Ecto neural progenitor cell (in vitro differentiated cells): ENCODE results near the gene POGZ.
A peak's percentile ranks its signal among the peaks of the same experiment; 100 is the strongest.

ENCODE experiments used
- DNase-seq: peaks from one replicate; pipeline ENCODE4 v3.0.0-alpha.2; 2018; ENCODE audit warnings: low spot score

The POGZ gene

DNA sequence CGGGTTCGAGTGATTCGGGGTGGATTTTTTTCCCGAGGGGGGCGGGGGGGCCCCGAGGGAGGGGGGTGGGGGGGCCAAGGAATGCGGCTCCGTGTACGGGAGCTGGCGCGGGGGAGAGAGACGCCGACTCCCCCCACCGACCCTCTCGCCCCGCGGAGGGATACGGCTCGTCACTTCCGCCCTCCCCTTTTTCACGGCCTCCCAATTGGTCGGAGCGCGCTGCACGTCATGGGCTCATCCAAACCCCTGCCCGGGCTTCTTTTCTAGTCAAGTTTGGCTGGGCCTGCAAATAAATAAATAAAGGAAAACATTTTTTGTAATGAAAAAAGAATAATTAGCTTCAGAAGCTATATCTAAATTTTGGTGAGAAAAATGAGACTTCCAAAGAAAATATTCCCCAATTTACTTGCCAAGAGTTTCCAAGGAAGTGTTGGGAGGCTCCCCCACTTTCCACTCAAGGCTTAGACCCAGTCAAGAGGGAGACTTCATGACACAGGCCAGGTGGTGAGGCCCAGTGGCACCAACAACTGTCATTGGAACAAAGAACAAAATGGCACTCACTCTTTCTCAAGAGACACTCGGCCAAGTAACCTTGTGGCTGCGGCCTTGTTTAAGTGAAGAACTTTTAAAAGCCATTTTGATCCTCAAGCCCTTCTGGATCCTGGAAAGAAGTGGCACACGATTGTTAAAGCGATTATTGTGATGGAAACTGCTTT is at the start of gene POGZ:
Gene POGZ (minus strand): TSS at position 164 of the 716 bp plus-strand sequence. CDS start 17,290 bp downstream, outside the sequence.
- peak; percentile 95 for DNase-seq

DNA sequence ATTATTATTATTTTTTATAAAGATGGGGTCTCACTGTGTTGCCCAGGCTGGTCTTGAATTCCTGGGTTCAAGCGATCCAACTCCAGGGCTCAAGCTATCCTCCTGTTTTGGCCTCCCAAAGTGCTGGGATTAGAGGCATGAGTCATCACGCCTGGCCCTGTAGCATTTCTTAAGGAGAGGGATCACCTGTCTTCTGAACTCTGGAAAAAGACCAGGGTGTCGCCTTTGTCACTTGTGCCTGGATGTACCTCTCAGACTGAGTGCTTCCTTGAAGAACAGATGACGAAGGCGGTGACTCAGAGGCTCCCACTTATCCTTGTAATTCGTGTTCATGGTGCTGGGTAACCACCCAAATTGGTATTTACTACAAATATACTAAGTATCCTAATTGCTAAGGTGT is 49.5 kb upstream of the POGZ start:
- no peak for DNase-seq

- no peak for DNase-seq
Observed at GRCh38 chr1:151504759-151505158, 45.5 kb upstream of the POGZ start.

- DNase-seq = no peak
Observed at GRCh38 chr1:151504252-151504651, 45.0 kb upstream of the POGZ start.

DNA sequence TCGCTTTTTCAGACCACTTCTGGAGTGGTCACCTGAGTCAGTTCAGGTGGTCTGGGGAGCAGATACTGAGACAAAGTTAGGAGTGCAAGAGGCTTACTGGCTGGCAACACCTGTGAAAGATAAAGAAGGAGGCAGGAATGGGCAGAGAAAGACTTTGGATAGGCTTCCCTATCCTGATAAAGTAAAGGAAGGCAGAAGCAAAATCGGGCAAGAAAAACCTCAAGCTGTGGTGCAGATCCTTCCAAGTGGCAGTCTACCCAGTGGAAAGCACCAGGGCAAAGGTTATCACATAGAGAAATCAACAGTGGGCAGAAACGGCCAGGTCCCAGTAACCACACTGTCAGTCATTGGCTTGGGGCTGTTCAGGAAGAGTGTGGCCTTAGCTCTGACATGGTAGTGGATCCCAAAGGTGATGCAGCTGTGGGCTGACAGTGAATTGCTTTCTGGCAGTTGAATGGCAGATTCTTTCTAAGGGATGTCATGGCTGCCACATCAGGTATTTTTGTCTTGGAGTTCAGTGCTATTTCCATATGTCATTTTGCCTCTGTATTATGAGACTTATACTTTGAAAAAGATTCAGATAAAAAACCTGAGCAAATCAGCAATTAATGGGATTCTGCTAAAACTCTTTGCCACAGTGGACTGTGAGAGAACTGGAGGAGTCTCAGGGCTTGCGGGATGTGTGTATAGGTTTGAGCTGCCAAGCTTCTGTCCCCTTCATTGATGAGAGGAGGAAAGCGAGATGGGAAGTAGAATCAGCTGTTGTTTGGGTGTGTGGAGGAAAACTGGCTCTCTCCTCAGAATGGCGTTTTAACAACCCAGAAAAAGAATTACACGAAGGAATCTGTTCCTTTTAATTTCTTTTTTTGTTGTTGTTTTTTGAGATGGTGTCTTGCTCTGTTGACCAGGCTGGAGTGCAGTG is 43.8 kb upstream of the POGZ start:
- DNase-seq = no peak

- DNase-seq = no peak
Observed at GRCh38 chr1:151502035-151502700, 42.9 kb upstream of the POGZ start.

DNA sequence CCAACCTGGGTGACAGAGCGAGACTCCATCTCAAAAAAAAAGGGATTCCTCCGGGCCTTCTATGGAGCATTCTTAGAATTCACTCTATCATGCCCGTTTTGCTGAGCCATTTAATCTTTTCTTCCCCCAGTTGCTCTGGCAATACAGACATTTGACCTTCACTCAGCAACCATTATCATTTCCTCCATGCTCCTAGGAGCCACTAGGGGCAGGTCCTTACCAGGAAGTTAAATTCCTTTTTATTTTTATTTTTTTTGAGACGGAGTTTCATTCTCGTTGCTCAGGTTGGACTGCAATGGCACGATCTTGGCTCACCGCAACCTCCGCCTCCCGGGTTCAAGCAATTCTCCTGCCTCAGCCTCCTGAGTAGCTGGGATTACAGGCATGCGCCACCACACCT is 42.2 kb upstream of the POGZ start:
- no peak for DNase-seq

DNA sequence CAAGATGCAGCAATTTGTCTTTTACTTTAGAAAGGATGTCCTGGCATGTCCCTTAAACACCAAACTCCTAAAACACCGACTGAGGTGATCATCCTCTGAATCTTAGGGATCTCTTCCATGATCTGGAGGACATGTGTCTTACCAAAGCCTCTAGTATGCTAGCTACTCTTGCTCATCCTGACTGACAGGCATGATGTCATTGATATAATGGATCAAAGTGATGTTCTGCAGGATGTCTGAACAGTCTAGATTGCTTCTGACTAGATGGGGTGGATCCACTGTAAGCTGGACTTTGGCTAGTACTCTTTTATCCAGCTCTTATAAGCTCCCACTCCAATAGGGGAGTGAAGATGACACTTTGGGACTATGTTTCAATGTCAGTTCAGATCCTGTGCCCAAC is 40.6 kb upstream of the POGZ start:
- DNase-seq = no peak

- DNase-seq = no peak
Observed at GRCh38 chr1:151499365-151499764, 40.1 kb upstream of the POGZ start.

DNA sequence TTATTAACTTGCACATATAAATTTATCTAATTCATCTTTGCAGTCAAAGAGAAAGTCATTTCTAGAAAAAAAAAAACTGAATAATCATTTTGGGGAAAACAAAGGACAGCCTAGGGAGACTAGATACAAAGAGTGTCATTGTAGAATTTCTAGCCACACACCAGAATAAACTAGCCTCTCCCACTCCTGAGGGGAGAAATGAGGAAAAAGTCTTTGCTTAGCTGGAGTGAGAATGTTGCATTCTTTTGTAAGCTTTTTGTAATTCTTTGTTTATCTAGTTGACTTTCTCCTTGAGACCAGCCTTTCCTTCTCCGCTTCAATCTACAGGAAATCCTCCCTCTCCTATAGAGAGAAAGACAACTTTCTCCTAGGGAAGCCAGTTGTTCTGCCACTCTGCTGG is 36.0 kb upstream of the POGZ start:
- DNase-seq = no peak

GRCh38 chr1:151494741-151495281 is 35.5 kb upstream of the POGZ start:
- DNase-seq = no peak

GRCh38 chr1:151493042-151493441 is 33.7 kb upstream of the POGZ start:
- no peak for DNase-seq

GRCh38 chr1:151492120-151492519 is 32.8 kb upstream of the POGZ start:
- no peak for DNase-seq

GRCh38 chr1:151491641-151492040 is 32.3 kb upstream of the POGZ start:
- DNase-seq = no peak

GRCh38 chr1:151486557-151486956 is 27.3 kb upstream of the POGZ start:
- DNase-seq = no peak

- DNase-seq = no peak
Observed at GRCh38 chr1:151485685-151486255, 26.5 kb upstream of the POGZ start.

- no peak for DNase-seq
Observed at GRCh38 chr1:151482017-151482416, 22.7 kb upstream of the POGZ start.

GRCh38 chr1:151479462-151479861 is 20.2 kb upstream of the POGZ start:
- DNase-seq = no peak

DNA sequence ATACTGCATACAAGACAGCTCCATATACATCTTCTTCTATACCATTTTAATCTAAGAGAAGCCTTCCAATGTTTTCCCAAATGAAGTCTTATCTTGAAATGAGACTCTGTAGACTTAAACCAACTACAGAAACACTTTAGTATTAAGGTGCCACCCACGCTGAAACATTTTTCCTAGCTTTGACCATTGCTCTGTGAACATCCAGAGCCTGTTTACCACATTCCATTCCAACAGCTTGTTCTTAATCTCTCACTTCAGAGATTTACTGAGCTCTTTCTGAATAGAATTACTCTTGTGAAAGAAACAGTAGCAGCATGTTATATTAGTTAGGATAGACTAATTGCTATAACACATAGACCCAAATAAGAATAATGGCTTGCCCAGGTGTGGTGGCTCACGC is 19.6 kb upstream of the POGZ start:
- no peak for DNase-seq

DNA sequence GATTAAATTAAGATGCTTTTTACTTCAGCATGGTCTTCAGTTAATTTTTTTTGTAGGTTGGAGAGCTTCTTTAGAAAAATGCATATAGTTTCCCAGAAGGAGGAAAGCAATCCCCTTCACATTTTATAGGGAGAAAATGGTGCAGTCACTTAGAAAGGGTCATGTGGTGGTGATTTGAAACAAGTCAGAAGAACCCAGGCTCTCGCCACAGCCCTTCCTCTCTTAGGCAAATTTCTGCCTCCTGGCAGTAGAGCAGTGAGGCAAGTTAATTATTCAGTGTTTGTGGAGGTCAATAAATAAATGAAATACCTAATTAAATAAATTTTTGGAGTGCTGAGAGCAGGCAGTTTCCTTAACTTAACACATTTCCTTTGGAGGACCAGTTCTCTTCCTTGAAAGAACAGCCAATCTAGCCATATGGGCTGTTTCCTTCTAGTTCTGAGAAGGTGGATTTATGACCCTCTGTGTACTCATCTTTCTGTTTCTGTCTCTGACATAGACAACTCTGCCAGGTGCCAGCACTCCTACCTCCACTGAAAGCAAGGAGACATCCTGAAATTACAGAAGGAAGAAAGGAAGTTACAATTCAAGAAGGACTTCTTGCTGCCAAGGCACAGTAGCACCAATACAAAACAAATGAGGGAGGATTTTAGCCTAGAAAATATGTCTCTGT is 19.0 kb upstream of the POGZ start:
- DNase-seq = peak; percentile 3

GRCh38 chr1:151477066-151477465 is 17.8 kb upstream of the POGZ start:
- DNase-seq = peak; percentile 1

- DNase-seq = peak; percentile 30
Observed at GRCh38 chr1:151476083-151476482, 16.8 kb upstream of the POGZ start.
